IMR-90 (cell line): Measurements from ENCODE around the gene TRMT2A. TPM values are rescaled to one million over a fixed set of nuclear protein-coding genes. Genes with fewer than 3 reads are reported as not detected.

Experiments
- ATAC-seq: fragments of 200-7000 bp; cut with Tn5 transposase; 2 replicates; pipeline ENCODE4 v1.9.1; 2020; ENCODE audit warnings: low read depth, mild to moderate bottlenecking, moderate library complexity
- BruUV-seq: library from RNA; stranded (reverse); fragments of 400-500 nt; replicated peaks from 2 replicates; lab custom pipeline; 2021; lab: Mats Ljungman, UMichigan
- CTCF ChIA-PET: fragments of 300-600 bp; formaldehyde crosslinking; extraction: SDS; loops from one replicate; lab custom pipeline; 2021; ENCODE audit warnings: antibody characterized with exemption; lab: Yijun Ruan, JAX
- POLR2A ChIA-PET: fragments of 300-600 bp; sonication (Branson Sonifier 250); formaldehyde crosslinking; loops from one replicate; lab custom pipeline; 2022; ENCODE audit warnings: antibody characterized with exemption; ENCODE audit not compliant: unreplicated experiment; lab: Charles Lee
- DNase-seq: peaks from one replicate; pipeline ENCODE4 v3.0.0; 2013
- H2AFZ ChIP-seq: replicated peaks from 2 replicates; pipeline ENCODE3; 2013; ENCODE audit warnings: low read length, mild to moderate bottlenecking; ENCODE audit not compliant: poor library complexity
- H2AK5ac ChIP-seq: 2 replicates; pipeline ENCODE4 v1.6.1; 2013; ENCODE audit warnings: low read depth, low read length, inconsistent platforms
- H2AK9ac ChIP-seq: replicated peaks from 2 replicates; pipeline ENCODE3; 2013; ENCODE audit warnings: mild to moderate bottlenecking, low read depth, low read length, moderate library complexity; ENCODE audit not compliant: poor library complexity
- H2BK120ac ChIP-seq: 2 replicates; pipeline ENCODE4 v1.6.1; 2013; ENCODE audit warnings: low read depth, low read length, inconsistent platforms
- H2BK15ac ChIP-seq: 3 replicates; pipeline ENCODE4 v1.6.1; 2013; ENCODE audit warnings: low read depth, low read length, inconsistent platforms
- H2BK20ac ChIP-seq: 2 replicates; pipeline ENCODE4 v1.6.1; 2013; ENCODE audit warnings: low read depth, mild to moderate bottlenecking, inconsistent platforms, low read length, moderate library complexity
- H2BK5ac ChIP-seq: 2 replicates; pipeline ENCODE4 v1.6.1; 2013; ENCODE audit warnings: mild to moderate bottlenecking, low read depth, low read length, inconsistent platforms; ENCODE audit not compliant: poor library complexity, severe bottlenecking
- H3K14ac ChIP-seq: replicated peaks from 2 replicates; pipeline ENCODE4 v1.6.1; 2013; ENCODE audit warnings: low read depth, low read length, inconsistent platforms
- H3K18ac ChIP-seq: 2 replicates; pipeline ENCODE4 v1.6.1; 2013; ENCODE audit warnings: low read depth, low read length, control low read depth
- H3K23ac ChIP-seq: 2 replicates; pipeline ENCODE4 v1.6.1; 2013; ENCODE audit warnings: low read depth, low read length, inconsistent platforms
- H3K27ac ChIP-seq: 2 replicates; pipeline ENCODE4 v1.5.1; 2013; ENCODE audit warnings: mild to moderate bottlenecking, control low read depth, low read length; ENCODE audit not compliant: insufficient read depth
- H3K27me3 ChIP-seq: 2 replicates; pipeline ENCODE4 v1.6.1; 2013; ENCODE audit warnings: low read length; ENCODE audit not compliant: control insufficient read depth, insufficient read depth
- H3K36me3 ChIP-seq: 2 replicates; pipeline ENCODE4 v1.6.1; 2013; ENCODE audit warnings: low read length, mixed read lengths; ENCODE audit not compliant: control insufficient read depth, insufficient read depth
- H3K4ac ChIP-seq: 2 replicates; pipeline ENCODE4 v1.6.1; 2013; ENCODE audit warnings: low read depth, low read length, inconsistent platforms
- H3K4me1 ChIP-seq: 2 replicates; pipeline ENCODE4 v1.6.1; 2013; ENCODE audit warnings: low read length, mixed read lengths; ENCODE audit not compliant: control insufficient read depth, insufficient read depth
- H3K4me2 ChIP-seq: 2 replicates; pipeline ENCODE4 v1.6.1; 2013; ENCODE audit warnings: low read depth, mild to moderate bottlenecking, control low read depth, low read length, moderate library complexity
- H3K4me3 ChIP-seq: 2 replicates; pipeline ENCODE4 v1.5.1; 2013; ENCODE audit warnings: low read depth, mild to moderate bottlenecking, control low read depth, low read length, moderate library complexity; ENCODE audit not compliant: insufficient read depth
- H3K56ac ChIP-seq: 2 replicates; pipeline ENCODE4 v1.6.1; 2013; ENCODE audit warnings: low read length, inconsistent platforms; ENCODE audit not compliant: insufficient read depth; ENCODE audit errors: extremely low read depth
- H3K79me1 ChIP-seq, 2 experiments: 2 replicates each; pipeline ENCODE4 v1.6.1; 2013; ENCODE audit warnings: low read length in 2 of 2, inconsistent platforms in 1 of 2, low read depth in 1 of 2
- H3K9ac ChIP-seq: 2 replicates; pipeline ENCODE4 v1.6.1; 2013; ENCODE audit warnings: low read depth, low read length, control low read depth
- H3K9me1 ChIP-seq: 2 replicates; pipeline ENCODE4 v1.6.1; 2013; ENCODE audit warnings: low read length, inconsistent platforms; ENCODE audit not compliant: insufficient read depth
- H3K9me3 ChIP-seq: 2 replicates; pipeline ENCODE4 v1.6.1; 2013; ENCODE audit warnings: low read length; ENCODE audit not compliant: control insufficient read depth, insufficient read depth
- H4K20me1 ChIP-seq: 2 replicates; pipeline ENCODE4 v1.6.1; 2013; ENCODE audit warnings: low read length, inconsistent platforms; ENCODE audit not compliant: insufficient read depth
- H4K5ac ChIP-seq: 2 replicates; pipeline ENCODE4 v1.6.1; 2013; ENCODE audit warnings: mild to moderate bottlenecking, low read depth, low read length, control low read depth
- H4K8ac ChIP-seq, 2 experiments: 2 replicates each; pipeline ENCODE4 v1.6.1; 2013; ENCODE audit warnings: low read depth in 2 of 2, low read length in 2 of 2, control low read depth in 1 of 2, inconsistent platforms in 1 of 2
- H4K91ac ChIP-seq: 2 replicates; pipeline ENCODE4 v1.6.1; 2013; ENCODE audit warnings: low read depth, low read length, inconsistent platforms; ENCODE audit not compliant: insufficient read depth
- BHLHE40 ChIP-seq: fragments of 150-350 bp; IDR thresholded peaks from 2 replicates; pipeline ENCODE4 v1.6.1; 2016; ENCODE audit warnings: mild to moderate bottlenecking, low read depth, low read length
- CHD1 ChIP-seq: IDR thresholded peaks from 2 replicates; pipeline ENCODE4 v1.6.1; 2012; ENCODE audit warnings: low read depth, low read length, improper control_type of control experiment
- FOS ChIP-seq: fragments of 150-350 bp; IDR thresholded peaks from 2 replicates; pipeline ENCODE4 v1.6.1; 2016; ENCODE audit warnings: low read depth, low read length
- MAZ ChIP-seq: IDR thresholded peaks from 2 replicates; pipeline ENCODE4 v1.6.1; 2012; ENCODE audit warnings: low read depth, mild to moderate bottlenecking, low read length, improper control_type of control experiment, moderate library complexity, borderline replicate concordance
- MXI1 ChIP-seq: IDR thresholded peaks from 2 replicates; pipeline ENCODE4 v1.6.1; 2012; ENCODE audit warnings: low read depth, mild to moderate bottlenecking, low read length, moderate library complexity, borderline replicate concordance
- NFE2L2 ChIP-seq: fragments of 150-350 bp; IDR thresholded peaks from 2 replicates; pipeline ENCODE4 v1.6.1; 2016; ENCODE audit warnings: low read depth, mild to moderate bottlenecking, low read length
- RAD21 ChIP-seq: IDR thresholded peaks from 2 replicates; pipeline ENCODE4 v1.6.1; 2012; ENCODE audit warnings: low read length, improper control_type of control experiment
- RCOR1 ChIP-seq: IDR thresholded peaks from 2 replicates; pipeline ENCODE4 v1.6.1; 2012; ENCODE audit warnings: mild to moderate bottlenecking, low read length, improper control_type of control experiment; ENCODE audit not compliant: insufficient replicate concordance
- RFX5 ChIP-seq: IDR thresholded peaks from 2 replicates; pipeline ENCODE4 v1.8.0; 2012; ENCODE audit warnings: low read depth, mild to moderate bottlenecking, low read length, moderate library complexity
- WGBS, 2 experiments: methylation state at CpG; one replicate each; pipeline versions ENCODE4 v1.1.5 to v1.1.7; 2013; ENCODE audit warnings: missing lambda C conversion rate in 2 of 2; ENCODE audit not compliant: insufficient read length in 1 of 2; ENCODE audit errors: extremely low coverage in 2 of 2; 5-methylcytosine and 5-hydroxymethylcytosine counted together
- dilution Hi-C: fragments of 300-500 bp; cut with HindIII; formaldehyde crosslinking; loops from one replicate; pipeline ENCODE4 v1.14.3; 2018; ENCODE audit warnings: low sequenced_read_pairs; ENCODE audit not compliant: unreplicated experiment
- in situ Hi-C: fragments of 300-500 bp; cut with MboI; formaldehyde crosslinking; loops from 3 replicates; pipeline ENCODE4 v1.14.3; 2019; ENCODE audit warnings: low sequenced_read_pairs, inconsistent platforms, mixed read lengths
- intact Hi-C: fragments of 100-400 bp; cut with micrococcal nuclease; formaldehyde crosslinking; loops from 2 replicates; pipeline ENCODE4 v1.10.0; 2022
- polyA plus RNA-seq, 3 experiments: library from polyadenylated mRNA; depleted of rRNA; stranded (reverse); fragments of >200 nt; gene quantifications; 2 replicates each; pipeline ENCODE4 v1.2.3, GENCODE V29; 2012; ENCODE audit warnings: low replicate concordance in 1 of 3
- total RNA-seq: library from RNA; depleted of rRNA; stranded (reverse); fragments of >200 nt; gene quantifications from 2 replicates; pipeline ENCODE4 v1.2.3, GENCODE V29; 2012

The TRMT2A gene
- total and polyA plus RNA-seq, 2 of the 4 experiments (the other 2 are of a cell fraction), result 22.0 to 39.1 TPM

DNA sequence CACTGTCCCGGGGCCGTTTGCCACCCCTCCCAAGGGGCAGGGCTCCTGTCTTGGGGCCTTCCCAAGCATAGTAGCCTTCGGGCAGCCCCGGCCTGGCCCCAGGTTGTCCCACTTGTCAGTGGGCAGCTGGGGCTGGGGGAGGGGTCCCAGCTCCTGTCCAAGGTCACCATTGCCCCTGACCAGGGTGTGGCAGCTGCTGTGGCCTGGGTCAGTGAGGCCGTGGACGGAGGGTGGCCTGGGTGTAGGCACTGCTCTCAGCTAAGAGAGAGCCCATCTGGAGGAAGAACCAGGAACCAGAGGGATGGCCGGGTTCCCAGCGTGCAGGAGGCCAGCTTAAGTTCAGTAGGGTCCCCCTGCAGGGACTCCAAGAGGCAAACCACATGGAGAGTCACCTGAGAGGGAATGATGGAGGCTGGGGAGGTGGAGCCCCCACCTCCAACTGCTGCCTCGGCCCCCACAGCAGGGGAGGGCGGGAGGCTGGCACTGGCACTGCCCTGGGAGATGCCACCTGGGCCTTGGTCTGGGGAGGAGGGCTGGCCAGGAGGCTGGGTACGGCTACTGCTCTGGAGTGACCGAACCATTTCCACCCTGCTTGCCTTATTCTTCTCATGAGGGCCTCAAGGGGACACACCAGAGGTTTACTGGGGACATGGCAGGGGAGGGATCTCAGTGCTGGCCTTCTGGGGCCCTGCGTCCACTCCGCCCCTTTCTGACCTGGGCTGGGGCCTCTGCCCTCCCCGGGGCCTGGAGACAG is 40.6 kb upstream of the TRMT2A start:
- TF ChIP-seq BHLHE40 (no peak), FOS (no peak), RFX5 (no peak), CHD1 (no peak), NFE2L2 (no peak), RCOR1 (no peak), RAD21 (no peak), MAZ (no peak), MXI1 (no peak)
- H3K23ac ChIP-seq, result no peak overlapping the region
- H2AFZ ChIP-seq, result no peak overlapping the region
- no peak overlapping the region for H3K14ac ChIP-seq
- H3K18ac ChIP-seq, result no peak overlapping the region
- no peaks in the 10 kb centered on the region for H3K36me3 ChIP-seq
- no peak overlapping the region for H2BK120ac ChIP-seq
- 40% methylated on average over 1 of the region's 15 CpGs; no CpG with 5 or more reads in 1 of the 2 experiments for WGBS, 2 experiments
- H2AK5ac ChIP-seq, result no peak overlapping the region
- in situ Hi-C loops (loop anchor here (5.0 to 10.0 kb wide), 2 partner anchors 135 to 297 kb away; no protein-coding TSS in a partner anchor), intact Hi-C loops (loop anchor here (1.0 to 5.0 kb wide), 3 partner anchors 111 to 300 kb away; partner anchors contain the start of gene RTN4R), dilution Hi-C loops (no loop called here)
- no peak overlapping the region for H2BK5ac ChIP-seq
- H4K20me1 ChIP-seq, result peaks cover 11% of the 10 kb centered on the region; the same call in 1 of the 2 replicates
- ChIA-PET POLR2A (no interaction called here), CTCF (interaction anchor here (0.6 to 1.5 kb wide), 2 partner anchors 129 to 236 kb away, joined by 3 read pairs; no protein-coding TSS in a partner anchor)
- DNase-seq, result no peak
- BruUV-seq, result no TSS peak
- no peak overlapping the region for H2BK20ac ChIP-seq
- no peak overlapping the region for H4K8ac ChIP-seq
- no peak for ATAC-seq
- no peak overlapping the region for H3K27ac ChIP-seq
- no peak overlapping the region for H3K4me3 ChIP-seq
- peaks cover 6% of the 10 kb centered on the region for H3K4me1 ChIP-seq
- H4K5ac ChIP-seq, result no peak overlapping the region
- H3K4me2 ChIP-seq, result no peak overlapping the region
- no peaks in the 10 kb centered on the region for H3K9me3 ChIP-seq
- no peak overlapping the region for H2BK15ac ChIP-seq
- H4K91ac ChIP-seq, result no peak overlapping the region
- H3K9ac ChIP-seq, result no peak overlapping the region
- no peaks in the 10 kb centered on the region for H3K9me1 ChIP-seq
- H3K27me3 ChIP-seq, result peaks cover 13% of the 10 kb centered on the region
- no peak overlapping the region for H3K56ac ChIP-seq
- no peak overlapping the region for H3K4ac ChIP-seq
- no peak overlapping the region for H2AK9ac ChIP-seq
- no peaks in the 10 kb centered on the region for H3K79me1 ChIP-seq
